K562 (cell line): ENCODE data around the gene MEGF11. TPM values are rescaled to one million over a fixed set of nuclear protein-coding genes. Genes with fewer than 3 reads are reported as not detected.

ENCODE experiments used
- ATAC-seq: fragments of 200-7000 bp; cut with Tn5 transposase; 3 replicates; pipeline ENCODE4 v1.9.1; 2020; ENCODE audit warnings: moderate library complexity
- BruUV-seq: library from RNA; stranded (reverse); fragments of 400-500 nt; replicated peaks from 2 replicates; lab custom pipeline; 2021; lab: Mats Ljungman, UMichigan
- CTCF ChIA-PET: fragments of 300-600 bp; formaldehyde crosslinking; extraction: SDS; loops from one replicate; lab custom pipeline; 2021; ENCODE audit warnings: low intra/inter-chr PET ratio; lab: Yijun Ruan, JAX
- POLR2A ChIA-PET: fragments of 300-600, 350-650 bp; sonication (Branson Sonifier 250); formaldehyde crosslinking; extraction: SDS; loops from one replicate; lab custom pipeline; 2021; ENCODE audit warnings: antibody characterized with exemption, inconsistent platforms; lab: Yijun Ruan, JAX
- DNase-seq, 4 experiments: peaks; one replicate each; pipeline versions ENCODE4 v3.0.0 to v3.0.0-alpha.2; 2011 to 2018; ENCODE audit warnings: low spot score in 3 of 4, mixed read lengths in 3 of 4; ENCODE audit errors: extremely low read depth in 1 of 4
- FAIRE-seq: peaks from 2 replicates; lab custom pipeline; 2011; peaks lifted over from hg19 to GRCh38; lab: Jason Lieb, UNC
- H2AFZ ChIP-seq: 2 replicates; pipeline ENCODE4 v1.6.0; 2011; ENCODE audit warnings: low read depth, low read length, control low read depth, inconsistent platforms
- H3K27ac ChIP-seq: fragments of 200-600 bp; 3 replicates; pipeline ENCODE4 v1.8.0; 2011; ENCODE audit warnings: low read depth, mild to moderate bottlenecking, control low read depth, inconsistent platforms, low read length, moderate library complexity, mixed read lengths; ENCODE audit errors: extremely low read depth
- H3K27me3 ChIP-seq, 2 experiments: fragments of 300-600 bp in 1 of 2; 2 replicates in 1 of 2; 3 replicates in 1 of 2; pipeline versions ENCODE4 v1.6.0 to v1.8.0; 2011; ENCODE audit warnings: inconsistent platforms in 2 of 2, low read length in 2 of 2, mild to moderate bottlenecking in 1 of 2, mixed read lengths in 1 of 2, moderate library complexity in 1 of 2; ENCODE audit not compliant: control insufficient read depth in 2 of 2, insufficient read depth in 2 of 2
- H3K36me3 ChIP-seq: fragments of 300-600 bp; 3 replicates; pipeline ENCODE4 v1.8.0; 2011; ENCODE audit warnings: mild to moderate bottlenecking, low read length, inconsistent platforms; ENCODE audit not compliant: control insufficient read depth, insufficient read depth
- H3K4me1 ChIP-seq, 2 experiments: fragments of 200-600 bp in 1 of 2; replicated peaks in 1 of 2; 2 replicates in 1 of 2; 3 replicates in 1 of 2; pipeline versions ENCODE4 v1.5.1 to v1.8.0; 2011; ENCODE audit warnings: inconsistent platforms in 2 of 2, low read length in 2 of 2, mild to moderate bottlenecking in 1 of 2, mixed read lengths in 1 of 2, moderate library complexity in 1 of 2; ENCODE audit not compliant: control insufficient read depth in 2 of 2, insufficient read depth in 2 of 2
- H3K4me2 ChIP-seq: 2 replicates; pipeline ENCODE4 v1.6.1; 2011; ENCODE audit warnings: low read length, control low read depth, inconsistent platforms, mixed read lengths; ENCODE audit not compliant: insufficient read depth
- H3K4me3 ChIP-seq: fragments of 200-600 bp; sonication (generic), shearing (Covaris generic); 2 replicates; pipeline ENCODE4 v1.5.1; 2016; ENCODE audit warnings: control low read depth, inconsistent platforms
- H3K79me2 ChIP-seq: fragments of 200-600 bp; 3 replicates; pipeline ENCODE4 v1.8.0; 2011; ENCODE audit warnings: low read length, inconsistent platforms; ENCODE audit not compliant: control insufficient read depth, insufficient read depth
- H3K9ac ChIP-seq, 2 experiments: 2 replicates each; pipeline versions ENCODE4 v1.6.0 to v1.6.1; 2011; ENCODE audit warnings: low read depth in 2 of 2, low read length in 2 of 2, control low read depth in 1 of 2, inconsistent platforms in 1 of 2, mild to moderate bottlenecking in 1 of 2, mixed read lengths in 1 of 2; ENCODE audit not compliant: insufficient read depth in 1 of 2
- H3K9me1 ChIP-seq: one replicate; pipeline ENCODE4 v1.6.0; 2011; ENCODE audit warnings: inconsistent platforms, mild to moderate bottlenecking, low read length, moderate library complexity; ENCODE audit not compliant: control insufficient read depth, insufficient read depth
- H3K9me3 ChIP-seq: replicated peaks from 2 replicates; pipeline ENCODE4 v1.5.1; 2011; ENCODE audit warnings: low read depth, low read length, inconsistent platforms; ENCODE audit not compliant: control insufficient read depth, insufficient read depth
- H4K20me1 ChIP-seq: replicated peaks from 2 replicates; pipeline ENCODE4 v1.6.1; 2011; ENCODE audit warnings: low read length, inconsistent platforms, mixed read lengths; ENCODE audit not compliant: control insufficient read depth, insufficient read depth
- DNMT1 ChIP-seq: fragments of 450-650 bp; IDR thresholded peaks from 2 replicates; pipeline ENCODE4 v1.6.1; 2016; ENCODE audit warnings: antibody characterized with exemption, mild to moderate bottlenecking
- NFATC3 ChIP-seq: fragments of 450-650 bp; IDR thresholded peaks from 2 replicates; pipeline ENCODE4 v1.6.1; 2017; ENCODE audit warnings: mild to moderate bottlenecking
- RBM22 ChIP-seq: fragments of 200-400 bp; formaldehyde crosslinking; IDR thresholded peaks from 2 replicates; pipeline ENCODE4 v1.6.1; 2018; ENCODE audit warnings: low read length, low read depth; ENCODE audit not compliant: poor library complexity, severe bottlenecking
- RBM25 ChIP-seq: fragments of 200-400 bp; formaldehyde crosslinking; IDR thresholded peaks from 2 replicates; pipeline ENCODE4 v1.6.1; 2018; ENCODE audit warnings: low read length, low read depth, moderate library complexity; ENCODE audit not compliant: severe bottlenecking
- TARDBP ChIP-seq: fragments of 450-650 bp; IDR thresholded peaks from 2 replicates; pipeline ENCODE4 v1.6.1; 2016
- ZKSCAN8 ChIP-seq: fragments of 200-800 bp; sonication (Bioruptor generic); IDR thresholded peaks from 2 replicates; pipeline ENCODE4 v1.6.1; 2016; ENCODE audit warnings: missing genetic modification characterization, missing compliant biosample characterization
- ZNF146 ChIP-seq: IDR thresholded peaks from one replicate; pipeline ENCODE4 v1.6.1; 2018; ENCODE audit warnings: missing compliant biosample characterization; ENCODE audit not compliant: unreplicated experiment
- ZNF354B ChIP-seq: fragments of 250-450 bp; sonication (Bioruptor Pico); IDR thresholded peaks from 2 replicates; pipeline ENCODE4 v1.4.0; 2020
- WGBS: fragments of 100-300 bp; shearing (Covaris generic); methylation state at CpG from one replicate; pipeline ENCODE4 v1.1.6; 2016; ENCODE audit warnings: low coverage, mixed read lengths; ENCODE audit not compliant: insufficient coverage; ENCODE audit errors: missing lambda C conversion rate; 5-methylcytosine and 5-hydroxymethylcytosine counted together
- in situ Hi-C: fragments of 300-500 bp; cut with MboI; formaldehyde crosslinking; loops from 4 replicates; pipeline ENCODE4 v1.15.0; 2018; ENCODE audit warnings: inconsistent platforms, mixed read lengths
- intact Hi-C: fragments of 100-400 bp; cut with micrococcal nuclease; formaldehyde crosslinking; loops from 2 replicates; pipeline ENCODE4 v1.14.2; 2022
- polyA plus RNA-seq, 8 experiments: library from polyadenylated mRNA; depleted of rRNA in 4 of 8; stranded (reverse) in 5 of 8; unstranded in 3 of 8; fragments of >200 nt; fragmentation: Nextera tagmentation in 2 of 8; fragmentation: Illumina TruSeq in 1 of 8; extraction: Ambion mirVana in 2 of 8; extraction: Trizol in 1 of 8; gene quantifications; 2 replicates each; pipeline versions ENCODE4 v1.2.1 to v1.2.3, GENCODE V29; 2011 to 2014; ENCODE audit warnings: inconsistent platforms in 1 of 8, missing spikeins in 1 of 8
- total RNA-seq, 7 experiments: library from RNA; depleted of rRNA in 6 of 7; stranded (reverse); fragments of >200 nt in 6 of 7; fragmentation: Illumina TruSeq in 2 of 7; extraction: Trizol in 2 of 7; gene quantifications; 2 replicates each; pipeline versions ENCODE4 v1.2.1 to v1.2.3, GENCODE V29; 2011 to 2021; ENCODE audit warnings: low replicate concordance in 1 of 7
- TF ChIP-seq, protein P1 (sequence below): sonication (generic); IDR thresholded peaks from 2 replicates; pipeline ENCODE4 v1.6.1; 2016
- TF ChIP-seq, protein P2 (sequence below): sonication (generic); formaldehyde crosslinking; IDR thresholded peaks from 2 replicates; pipeline ENCODE4 v1.9.0; 2022; ENCODE audit warnings: mild to moderate bottlenecking, missing genetic modification reagents

Gene MEGF11
- total and polyA plus RNA-seq, 9 of the 15 experiments (the other 6 are each of a cell fraction or from before 2014, with no cell fraction given), result 0.06 to 0.23 (median 0.20) TPM; not detected in 6

DNA sequence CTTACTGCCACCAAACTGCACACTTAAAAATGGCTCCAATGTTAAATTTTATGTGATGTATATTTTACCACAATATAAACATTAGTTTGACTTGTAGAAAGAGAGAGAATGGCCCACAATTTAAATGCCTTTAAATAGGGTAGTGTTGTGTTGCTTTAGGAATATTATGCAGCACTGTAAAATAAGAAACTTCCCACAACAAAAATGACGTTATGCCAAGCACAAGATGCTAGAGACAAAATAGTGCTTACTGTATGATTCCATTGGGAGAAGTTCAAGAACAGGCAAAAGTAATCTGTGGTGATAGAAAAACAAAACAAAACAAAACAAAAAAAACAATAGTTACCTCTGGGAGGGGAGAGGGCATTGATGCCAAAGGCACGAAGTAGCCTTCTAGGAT, 91.3 kb downstream of the MEGF11 start:
- ChIA-PET POLR2A (no interaction called here), CTCF (no interaction called here)
- no peak overlapping the region for H3K4me2 ChIP-seq
- H3K27ac ChIP-seq, result no peak overlapping the region
- no peak overlapping the region for H3K4me3 ChIP-seq
- DNase-seq (no peak), FAIRE-seq (no peak), ATAC-seq (no peak)
- WGBS, result 0% methylated on average over 2 of the region's 2 CpGs
- no peak for TF ChIP-seq DNMT1
- no peak for TF ChIP-seq TARDBP
- peak; percentile 27 for TF ChIP-seq ZNF146 (CRISPR knock-in tag)
- no peak for TF ChIP-seq ZNF354B (CRISPR knock-in tag)
- TF ChIP-seq, protein P1, sequence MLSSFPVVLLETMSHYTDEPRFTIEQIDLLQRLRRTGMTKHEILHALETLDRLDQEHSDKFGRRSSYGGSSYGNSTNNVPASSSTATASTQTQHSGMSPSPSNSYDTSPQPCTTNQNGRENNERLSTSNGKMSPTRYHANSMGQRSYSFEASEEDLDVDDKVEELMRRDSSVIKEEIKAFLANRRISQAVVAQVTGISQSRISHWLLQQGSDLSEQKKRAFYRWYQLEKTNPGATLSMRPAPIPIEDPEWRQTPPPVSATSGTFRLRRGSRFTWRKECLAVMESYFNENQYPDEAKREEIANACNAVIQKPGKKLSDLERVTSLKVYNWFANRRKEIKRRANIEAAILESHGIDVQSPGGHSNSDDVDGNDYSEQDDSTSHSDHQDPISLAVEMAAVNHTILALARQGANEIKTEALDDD, result no peak
- TF ChIP-seq, protein P2, sequence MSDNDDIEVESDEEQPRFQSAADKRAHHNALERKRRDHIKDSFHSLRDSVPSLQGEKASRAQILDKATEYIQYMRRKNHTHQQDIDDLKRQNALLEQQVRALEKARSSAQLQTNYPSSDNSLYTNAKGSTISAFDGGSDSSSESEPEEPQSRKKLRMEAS, result no peak
- no peak for TF ChIP-seq ZKSCAN8 (CRISPR knock-in tag)
- TF ChIP-seq NFATC3, result no peak
- no peak for TF ChIP-seq RBM22
- peak; percentile 22 for TF ChIP-seq RBM25
- no peaks in the 10 kb centered on the region for H3K9me3 ChIP-seq
- peaks cover 20 to 49% of the 10 kb centered on the region in 2 experiments; a peak in 4 of 5 replicates for H3K27me3 ChIP-seq
- no peaks in the 10 kb centered on the region; the same call in 1 of the 2 replicates for H4K20me1 ChIP-seq
- no TSS peak for BruUV-seq
- H3K4me1 ChIP-seq, result no peaks in the 10 kb centered on the region
- no peak overlapping the region for H3K9ac ChIP-seq
- intact Hi-C loops, result no loop called here
- in situ Hi-C loops, result no loop called here
- no peaks in the 10 kb centered on the region for H3K9me1 ChIP-seq
- no peaks in the 10 kb centered on the region for H3K79me2 ChIP-seq
- no peaks in the 10 kb centered on the region for H3K36me3 ChIP-seq
- no peak overlapping the region for H2AFZ ChIP-seq
